PC-9 (cell line): ENCODE results near the gene LAMTOR5. TPM values are rescaled to one million over a fixed set of nuclear protein-coding genes. Genes with fewer than 3 reads are reported as not detected.

ENCODE experiments used
- BruUV-seq: library from RNA; stranded (reverse); fragments of 400-500 nt; replicated peaks from 2 replicates; lab custom pipeline; 2021; lab: Mats Ljungman, UMichigan
- CTCF ChIA-PET: fragments of 300-600 bp; sonication (Branson Sonifier 250); formaldehyde crosslinking; loops from one replicate; lab custom pipeline; 2022; ENCODE audit warnings: antibody characterized with exemption; lab: Charles Lee
- POLR2A ChIA-PET: fragments of 300-600 bp; sonication (Branson Sonifier 250); formaldehyde crosslinking; loops from one replicate; lab custom pipeline; 2022; ENCODE audit warnings: antibody characterized with exemption; ENCODE audit not compliant: unreplicated experiment; lab: Charles Lee
- DNase-seq, 2 experiments: peaks; one replicate each; pipeline versions ENCODE4 v3.0.0 to v3.0.0-alpha.2; 2015 to 2022; ENCODE audit warnings: mixed read lengths in 1 of 2
- H2AFZ ChIP-seq: fragments of 200-600 bp; sonication (generic); 2 replicates; pipeline ENCODE4 v1.8.1; 2017; ENCODE audit warnings: antibody characterized with exemption
- H3F3A ChIP-seq: fragments of 200-600 bp; sonication (generic); 2 replicates; pipeline ENCODE4 v1.8.1; 2017; ENCODE audit warnings: antibody characterized with exemption, mild to moderate bottlenecking, low read depth; ENCODE audit not compliant: insufficient read depth
- H3K27ac ChIP-seq: fragments of 200-600 bp; sonication (generic); 2 replicates; pipeline ENCODE4 v1.6.1; 2016; ENCODE audit warnings: mixed run types
- H3K27me3 ChIP-seq: fragments of 200-600 bp; sonication (generic); 2 replicates; pipeline ENCODE4 v1.6.1; 2016; ENCODE audit warnings: low read depth, mixed run types; ENCODE audit not compliant: insufficient read depth
- H3K36me3 ChIP-seq: fragments of 200-600 bp; sonication (generic); 2 replicates; pipeline ENCODE4 v1.6.1; 2016; ENCODE audit warnings: low read depth, mixed run types
- H3K4me1 ChIP-seq: fragments of 200-600 bp; sonication (generic); replicated peaks from 2 replicates; pipeline ENCODE4 v1.6.1; 2016; ENCODE audit warnings: mixed run types; ENCODE audit not compliant: insufficient read depth
- H3K4me2 ChIP-seq: fragments of 200-600 bp; sonication (generic); 2 replicates; pipeline ENCODE4 v1.6.1; 2017; ENCODE audit warnings: mixed run types
- H3K4me3 ChIP-seq: fragments of 200-600 bp; sonication (generic); 2 replicates; pipeline ENCODE4 v1.6.1; 2016; ENCODE audit warnings: mixed run types
- H3K79me2 ChIP-seq: fragments of 200-600 bp; sonication (generic); 2 replicates; pipeline ENCODE4 v1.6.1; 2017; ENCODE audit warnings: low read depth, mixed run types
- H3K9me2 ChIP-seq: fragments of 200-600 bp; sonication (generic); 2 replicates; pipeline ENCODE4 v1.8.1; 2017; ENCODE audit warnings: mild to moderate bottlenecking; ENCODE audit not compliant: insufficient read depth
- H3K9me3 ChIP-seq: fragments of 200-600 bp; sonication (generic); 2 replicates; pipeline ENCODE4 v1.8.1; 2016; ENCODE audit warnings: low read depth; ENCODE audit not compliant: insufficient read depth
- H4K20me1 ChIP-seq: fragments of 200-600 bp; sonication (generic); 2 replicates; pipeline ENCODE4 v1.8.1; 2017; ENCODE audit not compliant: insufficient read depth
- CTCF ChIP-seq: fragments of 200-600 bp; sonication (generic); conservative IDR thresholded peaks from 2 replicates; pipeline ENCODE4 v1.6.1; 2017; ENCODE audit warnings: mixed run types, antibody characterized with exemption, mild to moderate bottlenecking, moderate library complexity
- EZH2 ChIP-seq: fragments of 200-600 bp; sonication (generic); IDR thresholded peaks from 2 replicates; pipeline ENCODE4 v1.8.0; 2017; ENCODE audit warnings: antibody characterized with exemption, low read depth
- intact Hi-C: fragments of 100-400 bp; cut with micrococcal nuclease; formaldehyde crosslinking; loops from one replicate; pipeline ENCODE4 v1.10.0; 2022; ENCODE audit not compliant: unreplicated experiment
- total RNA-seq: library from RNA; stranded (reverse); gene quantifications from 2 replicates; pipeline ENCODE4 v1.2.3, GENCODE V29; 2021

Gene LAMTOR5
- total RNA-seq, 1 experiment from 2014 or later = 140 TPM

- Histone ChIP-seq H3K4me2 (no peak overlapping the region), H3K27me3 (peaks cover 2% of the 10 kb centered on the region; the same call in 1 of the 2 replicates), H3K4me3 (no peak overlapping the region), H3F3A (no peaks in the 10 kb centered on the region), H2AFZ (no peak overlapping the region), H3K9me2 (no peaks in the 10 kb centered on the region), H3K79me2 (no peaks in the 10 kb centered on the region), H3K9me3 (0 out of 2 replicates have a peak, but pooled peaks cover 5% of the 10 kb centered on the region), H4K20me1 (no peaks in the 10 kb centered on the region), H3K4me1 (no peaks in the 10 kb centered on the region), H3K27ac (no peak overlapping the region), H3K36me3 (no peaks in the 10 kb centered on the region)
- ChIA-PET POLR2A (no interaction called here), CTCF (interaction anchor here (0.7 kb wide), 1 partner anchor 358 kb away, joined by 3 read pairs; no protein-coding TSS in a partner anchor)
- TF ChIP-seq CTCF (no peak), EZH2 (no peak)
- intact Hi-C loops = no loop called here
- DNase-seq = no peak
- no TSS peak for BruUV-seq
Measured at GRCh38 chr1:110424699-110425611, 17.5 kb upstream of the LAMTOR5 start.

- CTCF ChIA-PET = no interaction called here
- H3K79me2 ChIP-seq = no peaks in the 10 kb centered on the region
- BruUV-seq = no TSS peak
- H3K4me2 ChIP-seq = no peak overlapping the region
- no peak overlapping the region for H2AFZ ChIP-seq
- intact Hi-C loops = no loop called here
- TF ChIP-seq CTCF (no peak), EZH2 (no peak)
- H3K4me3 ChIP-seq = no peak overlapping the region
- POLR2A ChIA-PET = no interaction called here
- no peaks in the 10 kb centered on the region for H3K36me3 ChIP-seq
- no peak for DNase-seq
- no peak overlapping the region for H3K27ac ChIP-seq
- no peaks in the 10 kb centered on the region for H3K27me3 ChIP-seq
- H3K4me1 ChIP-seq = no peaks in the 10 kb centered on the region
- no peaks in the 10 kb centered on the region for H3K9me2 ChIP-seq
- no peaks in the 10 kb centered on the region for H4K20me1 ChIP-seq
- 0 out of 2 replicates have a peak, but pooled peaks cover 5% of the 10 kb centered on the region for H3K9me3 ChIP-seq
- no peaks in the 10 kb centered on the region for H3F3A ChIP-seq
Measured at GRCh38 chr1:110420874-110421793, 13.6 kb upstream of the LAMTOR5 start.

- Histone ChIP-seq H3K27me3 (no peaks in the 10 kb centered on the region), H3K9me3 (0 out of 2 replicates have a peak, but pooled peaks cover 5% of the 10 kb centered on the region), H3K9me2 (no peaks in the 10 kb centered on the region), H3K79me2 (no peaks in the 10 kb centered on the region), H3K27ac (no peak overlapping the region), H3K4me3 (no peak overlapping the region), H4K20me1 (no peaks in the 10 kb centered on the region), H2AFZ (no peak overlapping the region), H3K36me3 (no peaks in the 10 kb centered on the region), H3F3A (no peaks in the 10 kb centered on the region), H3K4me1 (no peaks in the 10 kb centered on the region), H3K4me2 (no peak overlapping the region)
- no peak for TF ChIP-seq EZH2
- ChIA-PET POLR2A (no interaction called here), CTCF (no interaction called here)
- no TSS peak for BruUV-seq
- intact Hi-C loops = no loop called here
- no peak for DNase-seq
Measured at GRCh38 chr1:110420023-110420662, 12.6 kb upstream of the LAMTOR5 start.
